GM23338 (cell line): ENCODE measurements around the gene ATP13A1. TPM values are rescaled to one million over a fixed set of nuclear protein-coding genes. Genes with fewer than 3 reads are reported as not detected.

Source experiments
- ATAC-seq: fragments of 200-7000 bp; cut with Tn5 transposase; 3 replicates; pipeline ENCODE4 v1.9.1; 2020
- DNase-seq: peaks from one replicate; pipeline ENCODE4 v3.0.0-alpha.2; 2015; ENCODE audit warnings: low spot score
- H2AFZ ChIP-seq: fragments of 200-600 bp; sonication (generic); 2 replicates; pipeline ENCODE4 v1.8.0; 2016; ENCODE audit warnings: antibody characterized with exemption, mild to moderate bottlenecking, moderate library complexity
- H3F3A ChIP-seq: fragments of 200-600 bp; sonication (generic); replicated peaks from 2 replicates; pipeline ENCODE4 v1.8.0; 2017; ENCODE audit warnings: antibody characterized with exemption, mixed run types, low read depth
- H3K27ac ChIP-seq: fragments of 200-600 bp; sonication (generic); 2 replicates; pipeline ENCODE4 v1.6.1; 2016; ENCODE audit warnings: low read depth
- H3K27me3 ChIP-seq: fragments of 200-600 bp; sonication (generic); 2 replicates; pipeline ENCODE4 v1.8.0; 2016; ENCODE audit warnings: mild to moderate bottlenecking, mixed run types, moderate library complexity; ENCODE audit not compliant: insufficient read depth
- H3K36me3 ChIP-seq: fragments of 200-600 bp; sonication (generic); 2 replicates; pipeline ENCODE4 v1.8.0; 2016; ENCODE audit warnings: mild to moderate bottlenecking; ENCODE audit not compliant: insufficient read depth
- H3K4me1 ChIP-seq: fragments of 200-600 bp; sonication (generic); 2 replicates; pipeline ENCODE4 v1.8.0; 2016; ENCODE audit warnings: mild to moderate bottlenecking, moderate library complexity; ENCODE audit not compliant: insufficient read depth
- H3K4me2 ChIP-seq: fragments of 200-600 bp; sonication (generic); 2 replicates; pipeline ENCODE4 v1.7.1; 2017; ENCODE audit warnings: mixed run types
- H3K4me3 ChIP-seq: fragments of 200-600 bp; sonication (generic); 2 replicates; pipeline ENCODE4 v1.6.1; 2016; ENCODE audit warnings: mixed run types
- H3K79me2 ChIP-seq: fragments of 200-600 bp; sonication (generic); replicated peaks from 2 replicates; pipeline ENCODE4 v1.8.0; 2017; ENCODE audit warnings: mild to moderate bottlenecking; ENCODE audit not compliant: insufficient read depth
- H3K9me2 ChIP-seq: fragments of 200-600 bp; sonication (generic); 2 replicates; pipeline ENCODE4 v1.8.0; 2017; ENCODE audit not compliant: insufficient read depth
- H4K20me1 ChIP-seq: fragments of 200-600 bp; sonication (generic); replicated peaks from 2 replicates; pipeline ENCODE4 v1.8.0; 2017; ENCODE audit warnings: mild to moderate bottlenecking; ENCODE audit not compliant: insufficient read depth
- H3K27ac Mint-ChIP-seq: 2 replicates; pipeline ENCODE4 v1.8.0; 2020; ENCODE audit warnings: inconsistent platforms, mild to moderate bottlenecking, moderate library complexity, mixed read lengths
- H3K27me3 Mint-ChIP-seq: 3 replicates; pipeline ENCODE4 v1.8.0; 2022; ENCODE audit warnings: low read depth, mild to moderate bottlenecking, moderate library complexity, mixed read lengths, inconsistent platforms; ENCODE audit not compliant: insufficient read depth, poor library complexity
- H3K36me3 Mint-ChIP-seq: 3 replicates; pipeline ENCODE4 v1.8.0; 2021; ENCODE audit warnings: low read depth, mild to moderate bottlenecking, inconsistent platforms, moderate library complexity, mixed read lengths
- H3K4me1 Mint-ChIP-seq: 3 replicates; pipeline ENCODE4 v1.8.0; 2020; ENCODE audit warnings: mild to moderate bottlenecking, inconsistent platforms, mixed read lengths
- H3K4me3 Mint-ChIP-seq: 3 replicates; pipeline ENCODE4 v1.8.0; 2021; ENCODE audit warnings: moderate library complexity, mild to moderate bottlenecking, inconsistent platforms, mixed read lengths
- H3K9me3 Mint-ChIP-seq: 3 replicates; pipeline ENCODE4 v1.8.0; 2020; ENCODE audit warnings: moderate library complexity, mild to moderate bottlenecking, inconsistent platforms, mixed read lengths
- EZH2phosphoT487 ChIP-seq: fragments of 200-600 bp; sonication (generic); IDR thresholded peaks from one replicate; pipeline ENCODE4 v1.8.1; 2018; ENCODE audit warnings: antibody characterized with exemption; ENCODE audit not compliant: unreplicated experiment
- JUNB ChIP-seq: IDR thresholded peaks from one replicate; pipeline ENCODE4 v1.6.1; 2016; ENCODE audit warnings: antibody characterized with exemption; ENCODE audit not compliant: unreplicated experiment
- NANOG ChIP-seq: IDR thresholded peaks from 2 replicates; pipeline ENCODE4 v1.6.1; 2016; ENCODE audit warnings: antibody characterized with exemption, borderline replicate concordance
- POLR2AphosphoS5 ChIP-seq: IDR thresholded peaks from 2 replicates; pipeline ENCODE4 v1.6.1; 2016; ENCODE audit warnings: antibody characterized with exemption, low read depth
- STAT1 ChIP-seq: IDR thresholded peaks from one replicate; pipeline ENCODE4 v1.6.1; 2016; ENCODE audit warnings: antibody characterized with exemption; ENCODE audit not compliant: unreplicated experiment
- polyA plus RNA-seq: library from polyadenylated mRNA; unstranded; fragments of >200 nt; fragmentation: Nextera tagmentation; extraction: Ambion mirVana; gene quantifications from 2 replicates; pipeline ENCODE4 v1.2.1, GENCODE V29; 2016
- total RNA-seq: library from RNA; depleted of rRNA; stranded (reverse); fragments of >200 nt; shearing (Covaris generic); gene quantifications from 2 replicates; pipeline ENCODE4 v1.2.3, GENCODE V29; 2014
- TF ChIP-seq, protein P1 (sequence below): IDR thresholded peaks from 2 replicates; pipeline ENCODE4 v1.6.1; 2016; ENCODE audit warnings: antibody characterized with exemption
- TF ChIP-seq, protein P2 (sequence below): fragments of 250-450 bp; sonication (Bioruptor Pico); IDR thresholded peaks from 2 replicates; pipeline ENCODE4 v1.5.0; 2020; ENCODE audit warnings: mild to moderate bottlenecking, moderate library complexity

ATP13A1 gene
- total and polyA plus RNA-seq, 2 experiments from 2014 or later, result 38.1 to 307 TPM

DNA sequence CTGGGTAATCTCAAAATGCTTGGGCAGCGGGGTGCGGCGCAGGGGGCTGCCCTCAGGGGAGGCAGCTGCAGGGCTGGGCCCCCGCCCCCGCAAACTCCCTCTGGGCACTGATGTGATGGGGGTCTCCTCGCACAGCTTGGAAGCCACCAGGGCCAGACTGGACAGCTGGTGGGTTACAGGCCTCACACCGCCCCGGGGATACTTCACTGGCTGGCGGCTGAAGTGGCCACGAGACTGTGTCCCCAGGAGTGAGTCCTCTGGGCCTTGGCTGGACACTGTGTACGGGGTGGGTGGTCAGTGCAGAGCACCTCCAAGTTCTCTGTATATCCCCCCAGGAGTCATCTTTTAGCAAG lies 33.4 kb downstream of the ATP13A1 start:
- H3K9me3 Mint-ChIP-seq, result no peaks in the 10 kb centered on the region; the same call in 2 of the 3 replicates
- H3K27ac Mint-ChIP-seq, result no peak overlapping the region
- DNase-seq (no peak), ATAC-seq (no peak)
- H3K4me1 Mint-ChIP-seq, result peaks cover 17% of the 10 kb centered on the region
- H3K4me2 ChIP-seq, result no peak overlapping the region
- peaks cover 27% of the 10 kb centered on the region for H3K36me3 Mint-ChIP-seq
- peaks cover 21% of the 10 kb centered on the region for H3K79me2 ChIP-seq
- H3K4me3 ChIP-seq, result no peak overlapping the region
- TF ChIP-seq JUNB (no peak), POLR2AphosphoS5 (no peak), EZH2phosphoT487 (no peak), NANOG (no peak), STAT1 (no peak)
- TF ChIP-seq, protein P1, sequence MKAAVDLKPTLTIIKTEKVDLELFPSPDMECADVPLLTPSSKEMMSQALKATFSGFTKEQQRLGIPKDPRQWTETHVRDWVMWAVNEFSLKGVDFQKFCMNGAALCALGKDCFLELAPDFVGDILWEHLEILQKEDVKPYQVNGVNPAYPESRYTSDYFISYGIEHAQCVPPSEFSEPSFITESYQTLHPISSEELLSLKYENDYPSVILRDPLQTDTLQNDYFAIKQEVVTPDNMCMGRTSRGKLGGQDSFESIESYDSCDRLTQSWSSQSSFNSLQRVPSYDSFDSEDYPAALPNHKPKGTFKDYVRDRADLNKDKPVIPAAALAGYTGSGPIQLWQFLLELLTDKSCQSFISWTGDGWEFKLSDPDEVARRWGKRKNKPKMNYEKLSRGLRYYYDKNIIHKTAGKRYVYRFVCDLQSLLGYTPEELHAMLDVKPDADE, result no peak
- TF ChIP-seq, protein P2, sequence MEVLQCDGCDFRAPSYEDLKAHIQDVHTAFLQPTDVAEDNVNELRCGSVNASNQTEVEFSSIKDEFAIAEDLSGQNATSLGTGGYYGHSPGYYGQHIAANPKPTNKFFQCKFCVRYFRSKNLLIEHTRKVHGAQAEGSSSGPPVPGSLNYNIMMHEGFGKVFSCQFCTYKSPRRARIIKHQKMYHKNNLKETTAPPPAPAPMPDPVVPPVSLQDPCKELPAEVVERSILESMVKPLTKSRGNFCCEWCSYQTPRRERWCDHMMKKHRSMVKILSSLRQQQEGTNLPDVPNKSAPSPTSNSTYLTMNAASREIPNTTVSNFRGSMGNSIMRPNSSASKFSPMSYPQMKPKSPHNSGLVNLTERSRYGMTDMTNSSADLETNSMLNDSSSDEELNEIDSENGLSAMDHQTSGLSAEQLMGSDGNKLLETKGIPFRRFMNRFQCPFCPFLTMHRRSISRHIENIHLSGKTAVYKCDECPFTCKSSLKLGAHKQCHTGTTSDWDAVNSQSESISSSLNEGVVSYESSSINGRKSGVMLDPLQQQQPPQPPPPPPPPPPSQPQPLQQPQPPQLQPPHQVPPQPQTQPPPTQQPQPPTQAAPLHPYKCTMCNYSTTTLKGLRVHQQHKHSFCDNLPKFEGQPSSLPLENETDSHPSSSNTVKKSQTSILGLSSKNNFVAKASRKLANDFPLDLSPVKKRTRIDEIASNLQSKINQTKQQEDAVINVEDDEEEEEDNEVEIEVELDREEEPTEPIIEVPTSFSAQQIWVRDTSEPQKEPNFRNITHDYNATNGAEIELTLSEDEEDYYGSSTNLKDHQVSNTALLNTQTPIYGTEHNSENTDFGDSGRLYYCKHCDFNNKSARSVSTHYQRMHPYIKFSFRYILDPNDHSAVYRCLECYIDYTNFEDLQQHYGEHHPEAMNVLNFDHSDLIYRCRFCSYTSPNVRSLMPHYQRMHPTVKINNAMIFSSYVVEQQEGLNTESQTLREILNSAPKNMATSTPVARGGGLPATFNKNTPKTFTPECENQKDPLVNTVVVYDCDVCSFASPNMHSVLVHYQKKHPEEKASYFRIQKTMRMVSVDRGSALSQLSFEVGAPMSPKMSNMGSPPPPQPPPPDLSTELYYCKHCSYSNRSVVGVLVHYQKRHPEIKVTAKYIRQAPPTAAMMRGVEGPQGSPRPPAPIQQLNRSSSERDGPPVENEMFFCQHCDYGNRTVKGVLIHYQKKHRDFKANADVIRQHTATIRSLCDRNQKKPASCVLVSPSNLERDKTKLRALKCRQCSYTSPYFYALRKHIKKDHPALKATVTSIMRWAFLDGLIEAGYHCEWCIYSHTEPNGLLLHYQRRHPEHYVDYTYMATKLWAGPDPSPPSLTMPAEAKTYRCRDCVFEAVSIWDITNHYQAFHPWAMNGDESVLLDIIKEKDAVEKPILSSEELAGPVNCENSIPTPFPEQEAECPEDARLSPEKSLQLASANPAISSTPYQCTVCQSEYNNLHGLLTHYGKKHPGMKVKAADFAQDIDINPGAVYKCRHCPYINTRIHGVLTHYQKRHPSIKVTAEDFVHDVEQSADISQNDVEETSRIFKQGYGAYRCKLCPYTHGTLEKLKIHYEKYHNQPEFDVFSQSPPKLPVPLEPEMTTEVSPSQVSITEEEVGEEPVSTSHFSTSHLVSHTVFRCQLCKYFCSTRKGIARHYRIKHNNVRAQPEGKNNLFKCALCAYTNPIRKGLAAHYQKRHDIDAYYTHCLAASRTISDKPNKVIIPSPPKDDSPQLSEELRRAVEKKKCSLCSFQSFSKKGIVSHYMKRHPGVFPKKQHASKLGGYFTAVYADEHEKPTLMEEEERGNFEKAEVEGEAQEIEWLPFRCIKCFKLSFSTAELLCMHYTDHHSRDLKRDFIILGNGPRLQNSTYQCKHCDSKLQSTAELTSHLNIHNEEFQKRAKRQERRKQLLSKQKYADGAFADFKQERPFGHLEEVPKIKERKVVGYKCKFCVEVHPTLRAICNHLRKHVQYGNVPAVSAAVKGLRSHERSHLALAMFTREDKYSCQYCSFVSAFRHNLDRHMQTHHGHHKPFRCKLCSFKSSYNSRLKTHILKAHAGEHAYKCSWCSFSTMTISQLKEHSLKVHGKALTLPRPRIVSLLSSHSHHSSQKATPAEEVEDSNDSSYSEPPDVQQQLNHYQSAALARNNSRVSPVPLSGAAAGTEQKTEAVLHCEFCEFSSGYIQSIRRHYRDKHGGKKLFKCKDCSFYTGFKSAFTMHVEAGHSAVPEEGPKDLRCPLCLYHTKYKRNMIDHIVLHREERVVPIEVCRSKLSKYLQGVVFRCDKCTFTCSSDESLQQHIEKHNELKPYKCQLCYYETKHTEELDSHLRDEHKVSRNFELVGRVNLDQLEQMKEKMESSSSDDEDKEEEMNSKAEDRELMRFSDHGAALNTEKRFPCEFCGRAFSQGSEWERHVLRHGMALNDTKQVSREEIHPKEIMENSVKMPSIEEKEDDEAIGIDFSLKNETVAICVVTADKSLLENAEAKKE (CRISPR knock-in tag), result no peak
- H2AFZ ChIP-seq, result no peak overlapping the region
- H3F3A ChIP-seq, result 0 out of 2 replicates have a peak, but pooled peaks cover 4% of the 10 kb centered on the region
- H3K27me3 Mint-ChIP-seq, result peaks cover 19% of the 10 kb centered on the region
- no peaks in the 10 kb centered on the region for H3K27me3 ChIP-seq
- no peaks in the 10 kb centered on the region for H3K9me2 ChIP-seq
- H3K36me3 ChIP-seq, result no peaks in the 10 kb centered on the region; the same call in 1 of the 2 replicates
- H3K27ac ChIP-seq, result no peak overlapping the region
- H4K20me1 ChIP-seq, result no peaks in the 10 kb centered on the region
- peaks cover 3% of the 10 kb centered on the region for H3K4me1 ChIP-seq
- H3K4me3 Mint-ChIP-seq, result no peak overlapping the region
